Activated T-helper 2 cell treated with anti-CD3 and anti-CD28 coated beads, Interferon-gamma antibody, Interleukin-2, Interleukin-4, amounts not matched to agents 10 μg/mL and 5 μg/mL and 100 μg/mL, durations not matched to agents 14 hours and 24 hours and 36 hours (primary cell): ENCODE data around the gene ITSN1. TPM values are rescaled to one million over a fixed set of nuclear protein-coding genes. Genes with fewer than 3 reads are reported as not detected.
"Not testable (repeated sequence)": the region's sequence is repeated elsewhere in the genome, so short reads cannot be mapped to it uniquely, and the experiment has no call there.

ENCODE experiments used
- DNase-seq: peaks from one replicate; pipeline ENCODE4 v3.0.0; 2021; ENCODE audit warnings: low spot score
- H3K27ac Mint-ChIP-seq: one replicate; pipeline ENCODE4 v1.8.0; 2021; ENCODE audit warnings: mixed read lengths
- H3K27me3 Mint-ChIP-seq: one replicate; pipeline ENCODE4 v1.8.0; 2021; ENCODE audit warnings: low read depth, mixed read lengths
- H3K36me3 Mint-ChIP-seq: one replicate; pipeline ENCODE4 v1.8.0; 2021; ENCODE audit warnings: low read depth, mixed read lengths
- H3K4me1 Mint-ChIP-seq: one replicate; pipeline ENCODE4 v1.8.0; 2021; ENCODE audit warnings: low read depth, mixed read lengths
- H3K4me3 Mint-ChIP-seq: one replicate; pipeline ENCODE4 v1.8.0; 2021; ENCODE audit warnings: low read depth, mild to moderate bottlenecking, moderate library complexity, mixed read lengths
- H3K9me3 Mint-ChIP-seq: one replicate; pipeline ENCODE4 v1.8.0; 2021; ENCODE audit warnings: mixed read lengths
- intact Hi-C: fragments of 100-400 bp; cut with micrococcal nuclease; formaldehyde crosslinking; loops from one replicate; pipeline ENCODE4 v1.15.1; 2023
- total RNA-seq: library from RNA; stranded (reverse); gene quantifications from 2 replicates; pipeline ENCODE4 v1.2.3, GENCODE V29; 2022

ITSN1 gene
- total RNA-seq, 1 donor from 2014 or later = 5.9 TPM

GRCh38 chr21:33691945-33692603 lies 49.8 kb downstream of the ITSN1 start:
- DNase-seq = no peak
- H3K27me3 Mint-ChIP-seq = no peaks in the 10 kb centered on the region
- H3K9me3 Mint-ChIP-seq = no peaks in the 10 kb centered on the region
- no peaks in the 10 kb centered on the region for H3K36me3 Mint-ChIP-seq
- H3K27ac Mint-ChIP-seq = no peak overlapping the region
- intact Hi-C loops = no loop called here
- H3K4me1 Mint-ChIP-seq = no peaks in the 10 kb centered on the region
- no peak overlapping the region for H3K4me3 Mint-ChIP-seq

- Mint-ChIP-seq H3K36me3 (no peaks in the 10 kb centered on the region), H3K9me3 (no peaks in the 10 kb centered on the region), H3K27me3 (peaks cover 3% of the 10 kb centered on the region), H3K4me1 (no peaks in the 10 kb centered on the region), H3K27ac (no peak overlapping the region), H3K4me3 (no peak overlapping the region)
- intact Hi-C loops = no loop called here
- no peak for DNase-seq
These were observed 53.5 kb downstream of the ITSN1 start for GRCh38 chr21:33695813-33696212.

- Mint-ChIP-seq H3K27ac (no peak overlapping the region), H3K9me3 (no peaks in the 10 kb centered on the region), H3K4me1 (no peaks in the 10 kb centered on the region), H3K4me3 (no peak overlapping the region), H3K27me3 (peaks cover 3% of the 10 kb centered on the region), H3K36me3 (no peaks in the 10 kb centered on the region)
- no peak for DNase-seq
- intact Hi-C loops = no loop called here
These were observed 54.2 kb downstream of the ITSN1 start for GRCh38 chr21:33696465-33696864.

DNA sequence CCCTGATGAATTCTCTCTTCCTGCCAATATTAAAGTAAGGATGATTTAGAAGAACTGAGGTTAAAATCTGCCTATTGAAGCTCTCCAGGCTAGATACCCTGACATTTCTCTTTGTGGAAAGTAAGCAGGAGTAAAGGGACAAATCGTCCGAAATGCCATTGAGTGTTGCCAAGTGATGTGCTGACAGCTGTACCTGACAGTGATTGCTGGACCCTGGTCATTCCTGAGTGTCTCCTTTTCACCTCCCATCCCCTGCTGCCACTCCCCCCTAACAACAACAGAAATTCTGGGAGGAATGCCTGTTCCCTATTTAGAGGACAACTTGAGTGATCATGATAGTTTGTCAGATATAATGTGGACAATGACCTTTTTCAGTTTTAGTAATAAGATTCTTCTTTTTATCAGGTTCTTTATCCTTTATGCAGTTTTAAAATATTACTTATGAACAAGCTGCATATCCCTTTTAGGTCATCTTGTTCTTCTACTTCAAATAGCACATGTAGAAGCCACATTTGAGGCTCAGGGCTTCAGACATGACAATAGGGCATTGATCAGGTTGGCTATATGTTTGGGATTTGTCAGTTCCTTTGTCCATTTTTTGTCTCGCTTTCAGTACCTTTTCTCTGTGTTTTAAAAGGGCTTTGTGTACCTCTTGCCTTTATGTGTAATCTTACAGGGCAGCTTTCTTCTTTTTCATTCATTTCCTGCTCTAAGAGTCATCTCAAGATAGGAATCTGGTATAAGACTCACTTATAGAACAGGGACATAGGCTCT lies 56.0 kb downstream of the ITSN1 start:
- H3K4me1 Mint-ChIP-seq = no peaks in the 10 kb centered on the region
- DNase-seq = no peak
- no peaks in the 10 kb centered on the region for H3K36me3 Mint-ChIP-seq
- H3K27ac Mint-ChIP-seq = no peak overlapping the region
- H3K27me3 Mint-ChIP-seq = peaks cover 3% of the 10 kb centered on the region
- H3K4me3 Mint-ChIP-seq = no peak overlapping the region
- no peaks in the 10 kb centered on the region for H3K9me3 Mint-ChIP-seq
- intact Hi-C loops = no loop called here

DNA sequence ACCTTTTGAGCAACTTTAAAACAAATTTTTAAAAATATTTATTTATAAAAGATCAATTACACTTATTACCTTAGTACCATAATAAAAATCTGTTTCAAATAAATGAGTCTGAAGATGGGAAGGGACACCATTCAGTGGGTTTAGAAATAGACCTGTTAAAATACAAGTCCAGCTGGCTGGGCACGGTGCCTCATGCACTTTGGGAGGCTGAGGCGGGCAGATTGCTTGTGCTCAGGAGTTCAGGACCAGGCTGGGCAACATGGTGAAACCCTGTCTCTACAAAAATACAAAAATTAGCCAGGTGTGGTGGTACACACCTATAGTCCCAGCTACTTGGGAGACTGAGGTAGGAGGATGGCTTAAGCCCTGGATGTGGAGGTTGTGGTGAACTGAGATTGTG lies 57.0 kb downstream of the ITSN1 start:
- intact Hi-C loops = no loop called here
- no peaks in the 10 kb centered on the region for H3K4me1 Mint-ChIP-seq
- no peaks in the 10 kb centered on the region for H3K36me3 Mint-ChIP-seq
- H3K27me3 Mint-ChIP-seq = peaks cover 3% of the 10 kb centered on the region
- no peak overlapping the region for H3K27ac Mint-ChIP-seq
- no peak for DNase-seq
- H3K4me3 Mint-ChIP-seq = no peak overlapping the region
- no peaks in the 10 kb centered on the region for H3K9me3 Mint-ChIP-seq

GRCh38 chr21:33700491-33700890 lies 58.2 kb downstream of the ITSN1 start:
- Mint-ChIP-seq H3K4me1 (no peaks in the 10 kb centered on the region), H3K4me3 (no peak overlapping the region), H3K9me3 (no peaks in the 10 kb centered on the region), H3K27ac (no peak overlapping the region), H3K36me3 (no peaks in the 10 kb centered on the region), H3K27me3 (peaks cover 3% of the 10 kb centered on the region)
- intact Hi-C loops = no loop called here
- DNase-seq = no peak

DNA sequence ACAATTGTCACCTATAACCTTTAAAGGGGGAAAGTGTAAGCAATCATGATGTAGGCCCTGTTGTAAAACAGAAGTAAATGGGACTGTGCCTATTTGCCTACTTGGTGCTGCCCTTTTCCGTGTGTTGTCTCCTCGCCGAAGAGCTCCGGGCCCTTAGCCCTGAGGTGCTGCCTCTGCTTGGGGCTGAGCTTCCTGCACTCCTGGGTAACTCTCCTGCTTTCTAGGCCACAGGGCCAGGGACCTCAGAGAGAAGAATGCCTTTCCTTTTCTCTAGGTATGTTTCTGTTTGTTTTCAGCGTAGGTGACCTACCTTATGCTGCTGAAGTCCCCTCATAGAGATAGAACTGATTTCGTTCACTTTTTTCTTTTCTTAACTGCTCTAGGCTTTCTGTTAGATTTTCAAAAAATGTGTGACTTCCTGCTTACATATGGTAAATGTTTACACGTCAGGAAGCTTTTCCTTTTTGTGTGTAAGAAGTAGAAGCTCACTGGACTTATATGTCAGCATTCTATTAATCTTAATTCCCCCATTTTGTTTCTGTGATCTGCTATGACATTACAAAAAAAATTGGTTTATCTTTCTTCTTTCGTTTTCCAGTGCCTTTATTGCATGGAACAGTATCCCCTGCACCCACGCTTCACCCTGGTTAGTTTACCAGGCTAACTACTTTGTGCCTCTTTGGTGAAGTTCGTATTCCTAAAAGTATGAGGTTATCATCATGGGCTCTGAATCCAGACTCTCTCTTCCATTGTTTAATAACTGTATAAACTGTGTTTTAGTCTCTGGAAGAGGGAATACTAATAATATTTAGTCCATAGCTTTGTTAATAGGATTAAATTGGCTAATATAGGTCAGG lies 61.7 kb downstream of the ITSN1 start:
- Mint-ChIP-seq H3K4me1 (no peaks in the 10 kb centered on the region), H3K27ac (no peak overlapping the region), H3K9me3 (peaks cover 3% of the 10 kb centered on the region), H3K27me3 (peaks cover 2% of the 10 kb centered on the region), H3K36me3 (no peaks in the 10 kb centered on the region), H3K4me3 (no peak overlapping the region)
- intact Hi-C loops = no loop called here
- no peak for DNase-seq

- no peak overlapping the region for H3K4me3 Mint-ChIP-seq
- peaks cover 2% of the 10 kb centered on the region for H3K27me3 Mint-ChIP-seq
- peaks cover 4% of the 10 kb centered on the region for H3K9me3 Mint-ChIP-seq
- no peak for DNase-seq
- intact Hi-C loops = no loop called here
- H3K4me1 Mint-ChIP-seq = no peaks in the 10 kb centered on the region
- H3K36me3 Mint-ChIP-seq = no peaks in the 10 kb centered on the region
- no peak overlapping the region for H3K27ac Mint-ChIP-seq
These were observed 65.5 kb downstream of the ITSN1 start for GRCh38 chr21:33707846-33708245.

DNA sequence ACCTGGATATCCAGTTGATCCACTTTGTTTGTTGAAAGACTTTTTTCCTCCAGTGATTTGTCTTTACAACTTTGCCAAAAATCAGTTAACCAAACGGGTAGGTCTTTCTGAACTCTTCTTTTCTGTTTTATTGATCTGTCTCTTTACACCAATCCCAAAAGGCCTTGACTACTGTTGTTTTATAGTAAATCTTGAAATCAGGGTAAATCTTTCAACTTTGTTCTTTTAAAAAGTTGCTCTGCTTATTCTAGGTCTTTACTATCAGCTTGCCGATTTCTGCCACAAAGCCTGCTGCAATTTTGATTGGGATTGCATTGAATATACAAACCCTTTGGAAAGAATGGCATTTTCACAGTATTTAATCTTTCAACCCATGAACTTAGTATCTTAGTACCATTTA lies 66.6 kb downstream of the ITSN1 start:
- peaks cover 4% of the 10 kb centered on the region for H3K9me3 Mint-ChIP-seq
- DNase-seq = no peak
- no peak overlapping the region for H3K4me3 Mint-ChIP-seq
- H3K4me1 Mint-ChIP-seq = no peaks in the 10 kb centered on the region
- peaks cover 2% of the 10 kb centered on the region for H3K27me3 Mint-ChIP-seq
- H3K36me3 Mint-ChIP-seq = no peaks in the 10 kb centered on the region
- no peak overlapping the region for H3K27ac Mint-ChIP-seq
- intact Hi-C loops = no loop called here

DNA sequence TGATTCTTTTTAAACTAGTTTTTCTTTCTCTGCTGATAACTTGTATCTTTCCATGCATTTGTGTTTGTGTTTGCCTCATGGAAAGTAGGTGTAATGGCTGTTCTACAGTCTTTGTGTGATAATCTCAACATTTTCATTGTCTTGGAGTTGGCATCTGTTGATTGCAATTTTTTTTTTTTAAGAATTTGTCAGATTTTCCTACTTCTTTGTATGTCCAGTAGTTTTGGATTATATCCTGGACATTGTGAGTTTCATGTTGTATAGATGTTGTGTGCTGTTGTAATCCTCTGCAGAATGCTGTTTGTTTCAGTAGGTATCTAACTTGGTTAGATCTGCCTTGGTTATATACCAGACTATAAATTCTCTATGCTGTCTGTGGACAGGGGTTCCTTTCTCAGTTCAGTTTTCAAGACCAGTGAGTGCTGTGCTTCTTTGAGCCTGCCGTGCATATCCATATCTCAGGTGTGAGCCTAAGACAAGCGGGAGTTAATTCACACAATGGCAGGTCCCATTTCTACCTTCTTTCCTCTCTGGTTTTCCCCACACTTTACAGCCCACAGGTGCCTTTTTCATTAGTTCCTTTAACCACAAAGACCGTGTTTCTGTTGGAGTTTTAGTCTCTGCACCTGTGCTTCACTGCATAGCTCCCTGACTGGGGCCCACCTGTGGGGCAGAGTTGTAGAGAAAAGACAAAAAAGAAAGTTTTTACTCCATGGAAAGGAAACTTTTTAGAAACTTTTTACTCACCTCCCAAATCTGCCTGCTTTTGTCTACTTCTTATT lies 69.9 kb downstream of the ITSN1 start:
- no peak overlapping the region for H3K27ac Mint-ChIP-seq
- H3K27me3 Mint-ChIP-seq = peaks cover 2% of the 10 kb centered on the region
- H3K4me3 Mint-ChIP-seq = no peak overlapping the region

DNA sequence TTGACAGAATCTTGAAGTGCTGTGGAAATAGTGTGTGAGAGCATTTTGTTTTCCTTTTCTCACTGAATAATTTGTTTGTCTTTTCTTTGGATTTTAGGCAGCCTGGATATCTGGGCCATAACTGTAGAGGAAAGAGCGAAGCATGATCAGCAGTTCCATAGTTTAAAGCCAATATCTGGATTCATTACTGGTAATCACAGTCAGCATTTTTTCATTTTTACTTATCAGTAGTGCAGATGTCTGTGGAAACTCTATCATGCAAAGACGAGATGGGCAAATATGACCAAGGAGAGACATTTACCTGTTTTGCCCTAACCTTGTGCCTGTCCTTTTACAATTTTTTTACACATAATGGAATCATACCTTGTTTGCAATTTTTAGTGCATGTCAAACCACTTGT lies 78.8 kb downstream of the ITSN1 start:
- intact Hi-C loops = no loop called here

More for the DNA sequence above, 69.9 kb downstream of the ITSN1 start:
- no peak for DNase-seq
- no peaks in the 10 kb centered on the region for H3K4me1 Mint-ChIP-seq
- H3K36me3 Mint-ChIP-seq = no peaks in the 10 kb centered on the region
- intact Hi-C loops = no loop called here
- peaks cover 4% of the 10 kb centered on the region for H3K9me3 Mint-ChIP-seq

GRCh38 chr21:33729139-33729538 lies 86.8 kb downstream of the ITSN1 start:
- not testable (repeated sequence) for DNase-seq, H3K27me3 Mint-ChIP-seq

More for the DNA sequence above, 78.8 kb downstream of the ITSN1 start:
- H3K27me3 Mint-ChIP-seq = no peaks in the 10 kb centered on the region
- H3K9me3 Mint-ChIP-seq = no peaks in the 10 kb centered on the region
- H3K27ac Mint-ChIP-seq = no peak overlapping the region
- no peaks in the 10 kb centered on the region for H3K36me3 Mint-ChIP-seq
- H3K4me3 Mint-ChIP-seq = no peak overlapping the region
- DNase-seq = no peak
- no peaks in the 10 kb centered on the region for H3K4me1 Mint-ChIP-seq

More at GRCh38 chr21:33729139-33729538, 86.8 kb downstream of the ITSN1 start:
- H3K4me1 Mint-ChIP-seq, intact Hi-C loops, H3K27ac Mint-ChIP-seq, H3K36me3 Mint-ChIP-seq, H3K4me3 Mint-ChIP-seq, H3K9me3 Mint-ChIP-seq: not testable (repeated sequence)
